ENCODE results near the gene DHRS9. TPM values are rescaled to one million over a fixed set of nuclear protein-coding genes. Genes with fewer than 3 reads are reported as not detected.

Gene DHRS9
- total RNA-seq, 4 donors from 2014 or later, result 0.15 to 0.58 (median 0.31) TPM; not detected in 1

DNA sequence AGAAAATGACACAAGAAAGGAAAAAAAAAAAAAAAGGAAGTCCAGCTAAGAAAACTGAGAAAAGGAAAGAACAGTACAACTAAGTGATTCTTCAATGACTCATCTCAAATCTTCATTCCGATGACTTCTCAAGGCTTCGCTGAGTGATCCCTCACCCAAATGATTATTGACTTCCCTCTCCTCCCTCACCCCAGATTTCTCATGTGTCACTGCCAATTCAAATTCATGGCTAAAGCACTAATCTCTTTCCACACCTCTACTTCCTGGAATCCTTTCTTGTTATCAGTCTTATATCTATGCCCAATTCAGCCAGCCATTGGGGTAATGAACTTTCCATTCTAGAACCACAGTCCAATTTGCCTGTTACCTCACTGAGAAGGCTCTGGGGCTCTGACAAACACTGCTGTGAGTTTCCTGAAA is 31.0 kb upstream of the DHRS9 start:
- Histone ChIP-seq H3K4me3 (no peak overlapping the region), H3K27me3 (no peaks in the 10 kb centered on the region), H3K36me3 (no peaks in the 10 kb centered on the region), H3K4me1 (no peaks in the 10 kb centered on the region), H3K9me3 (peaks cover 0 to 14% (median 0%) of the 10 kb centered on the region in 3 donors), H3K27ac (no peak overlapping the region)
- TF ChIP-seq POLR2A (IDR thresholded peaks at IDR 0.05) (no peak), CTCF (IDR thresholded peaks at IDR 0.05) (no peak), POLR2AphosphoS5 (IDR thresholded peaks at IDR 0.05) (no peak), EP300 (IDR thresholded peaks at IDR 0.05) (no peak)
- ATAC-seq, result no peak
- 90 to 93% methylated on average over 2 of the region's 2 CpGs for WGBS, 2 donors (ENCODE audit: low coverage in 1 of 2)

- 83 to 88% methylated on average over 2 to 4 of the region's 4 CpGs for WGBS, 2 donors (ENCODE audit: low coverage in 1 of 2)
Observed at GRCh38 chr2:169039702-169040101, 29.7 kb upstream of the DHRS9 start.

GRCh38 chr2:169041594-169041993 is 27.8 kb upstream of the DHRS9 start:
- Histone ChIP-seq H3K9me3 (peaks cover 0 to 14% (median 0%) of the 10 kb centered on the region in 3 donors), H3K27me3 (no peaks in the 10 kb centered on the region), H3K4me1 (no peaks in the 10 kb centered on the region), H3K4me3 (no peak overlapping the region), H3K36me3 (no peaks in the 10 kb centered on the region), H3K27ac (no peak overlapping the region)
- no peak for TF ChIP-seq POLR2A (IDR thresholded peaks at IDR 0.05)
- TF ChIP-seq POLR2AphosphoS5 (IDR thresholded peaks at IDR 0.05), result no peak
- TF ChIP-seq CTCF (IDR thresholded peaks at IDR 0.05), result no peak
- TF ChIP-seq EP300 (IDR thresholded peaks at IDR 0.05), result no peak
- ATAC-seq, result no peak
- WGBS, 2 donors (ENCODE audit: low coverage in 1 of 2), result 25 to 50% methylated on average over 1 of the region's 1 CpG

More at GRCh38 chr2:169039702-169040101, 29.7 kb upstream of the DHRS9 start:
- Histone ChIP-seq H3K4me1 (no peaks in the 10 kb centered on the region), H3K27ac (no peak overlapping the region), H3K36me3 (no peaks in the 10 kb centered on the region), H3K4me3 (no peak overlapping the region), H3K27me3 (no peaks in the 10 kb centered on the region), H3K9me3 (peaks cover 0 to 14% (median 0%) of the 10 kb centered on the region in 3 donors)
- ATAC-seq, result no peak
- TF ChIP-seq POLR2AphosphoS5 (IDR thresholded peaks at IDR 0.05) (no peak), POLR2A (IDR thresholded peaks at IDR 0.05) (no peak)

GRCh38 chr2:169042856-169043255 is 26.5 kb upstream of the DHRS9 start:
- 100% methylated on average over 1 of the region's 1 CpG; no CpG with 5 or more reads in 1 of the 2 donors for WGBS, 2 donors (ENCODE audit: low coverage in 1 of 2)
- Histone ChIP-seq H3K36me3 (no peaks in the 10 kb centered on the region), H3K4me3 (no peak overlapping the region), H3K4me1 (no peaks in the 10 kb centered on the region), H3K27me3 (no peaks in the 10 kb centered on the region), H3K27ac (no peak overlapping the region), H3K9me3 (peaks cover 0 to 14% (median 0%) of the 10 kb centered on the region in 3 donors)
- ATAC-seq, result no peak
- no peak for TF ChIP-seq CTCF (IDR thresholded peaks at IDR 0.05)
- TF ChIP-seq POLR2AphosphoS5 (IDR thresholded peaks at IDR 0.05), result no peak
- TF ChIP-seq EP300 (IDR thresholded peaks at IDR 0.05), result no peak
- no peak for TF ChIP-seq POLR2A (IDR thresholded peaks at IDR 0.05)

GRCh38 chr2:169046440-169047151 is 22.8 kb upstream of the DHRS9 start:
- no peak for ATAC-seq
- TF ChIP-seq POLR2A (IDR thresholded peaks at IDR 0.05), result no peak
- Histone ChIP-seq H3K27me3 (no peaks in the 10 kb centered on the region), H3K4me1 (no peaks in the 10 kb centered on the region), H3K4me3 (no peak overlapping the region), H3K36me3 (no peaks in the 10 kb centered on the region), H3K27ac (no peak overlapping the region), H3K9me3 (peaks cover 0 to 14% (median 0%) of the 10 kb centered on the region in 3 donors)
- WGBS, 2 donors (ENCODE audit: low coverage in 1 of 2), result 70 to 92% methylated on average over 1 to 2 of the region's 4 CpGs
